Choroid plexus epithelial cell (primary cell): ENCODE data around the gene ECE1.
A peak's percentile ranks its signal among the peaks of the same experiment; 100 is the strongest.
"Not testable (repeated sequence)": the region's sequence is repeated elsewhere in the genome, so short reads cannot be mapped to it uniquely, and the experiment has no call there.

Experiments
- DNase-seq: peaks from one replicate; pipeline ENCODE4 v3.0.0-alpha.2; 2010; ENCODE audit warnings: low read depth
- H3K4me3 ChIP-seq: 2 replicates; pipeline ENCODE4 v1.5.1; 2011; ENCODE audit warnings: low read depth, mild to moderate bottlenecking, control low read depth, low read length, moderate library complexity
- TF ChIP-seq, protein P1 (sequence below): conservative IDR thresholded peaks from 2 replicates; pipeline ENCODE4 v1.5.1; 2011; ENCODE audit warnings: low read depth, mild to moderate bottlenecking, control low read depth, inconsistent platforms, low read length, moderate library complexity

The ECE1 gene

DNA sequence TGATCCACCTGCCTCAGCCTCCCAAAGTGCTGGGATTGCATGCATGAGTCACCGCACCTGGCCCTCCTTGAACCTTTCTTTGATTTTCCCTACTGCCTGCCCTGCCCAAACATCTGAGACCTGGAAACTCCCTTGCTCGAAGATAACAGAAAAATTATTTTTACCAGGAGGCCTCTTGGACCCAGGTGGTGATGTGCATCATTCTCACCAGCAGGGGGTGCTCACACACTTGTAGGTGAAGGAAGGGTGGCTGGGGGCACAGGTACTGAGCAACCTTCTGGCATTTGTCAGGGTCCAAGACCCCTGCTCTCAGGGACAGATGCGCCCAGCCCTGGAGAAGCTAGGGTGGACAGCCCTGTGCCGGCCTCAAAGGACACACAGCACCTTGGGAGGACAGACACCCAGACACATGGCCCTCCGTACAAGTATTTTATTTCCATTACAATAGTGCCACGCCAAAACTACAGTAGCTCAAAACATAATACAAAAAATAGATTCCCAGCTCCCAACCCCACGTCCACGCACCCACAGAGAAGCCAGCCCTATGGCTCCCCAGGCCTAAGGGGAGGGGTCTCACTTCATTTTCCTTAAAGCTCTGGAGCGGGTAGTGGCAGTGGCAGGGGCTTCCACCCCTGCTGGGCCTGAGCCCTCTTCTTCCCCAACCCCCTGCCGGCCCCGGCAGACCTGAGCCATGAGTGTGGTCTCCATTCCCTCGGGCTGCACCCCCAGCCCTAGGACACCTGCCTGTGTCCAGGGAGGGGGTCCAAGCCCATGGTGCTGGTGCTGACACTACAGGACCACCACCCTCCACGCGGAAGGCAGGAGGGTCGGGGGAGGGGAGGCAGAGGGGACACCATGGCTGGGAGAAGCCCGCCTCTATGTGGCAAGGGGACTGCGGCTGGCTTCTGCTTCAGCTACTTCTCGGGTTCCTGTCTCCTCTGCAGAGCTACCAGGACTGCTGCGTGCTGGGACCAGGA is 73.1 kb downstream of the ECE1 start:
- no peak overlapping the region for H3K4me3 ChIP-seq
- TF ChIP-seq, protein P1, sequence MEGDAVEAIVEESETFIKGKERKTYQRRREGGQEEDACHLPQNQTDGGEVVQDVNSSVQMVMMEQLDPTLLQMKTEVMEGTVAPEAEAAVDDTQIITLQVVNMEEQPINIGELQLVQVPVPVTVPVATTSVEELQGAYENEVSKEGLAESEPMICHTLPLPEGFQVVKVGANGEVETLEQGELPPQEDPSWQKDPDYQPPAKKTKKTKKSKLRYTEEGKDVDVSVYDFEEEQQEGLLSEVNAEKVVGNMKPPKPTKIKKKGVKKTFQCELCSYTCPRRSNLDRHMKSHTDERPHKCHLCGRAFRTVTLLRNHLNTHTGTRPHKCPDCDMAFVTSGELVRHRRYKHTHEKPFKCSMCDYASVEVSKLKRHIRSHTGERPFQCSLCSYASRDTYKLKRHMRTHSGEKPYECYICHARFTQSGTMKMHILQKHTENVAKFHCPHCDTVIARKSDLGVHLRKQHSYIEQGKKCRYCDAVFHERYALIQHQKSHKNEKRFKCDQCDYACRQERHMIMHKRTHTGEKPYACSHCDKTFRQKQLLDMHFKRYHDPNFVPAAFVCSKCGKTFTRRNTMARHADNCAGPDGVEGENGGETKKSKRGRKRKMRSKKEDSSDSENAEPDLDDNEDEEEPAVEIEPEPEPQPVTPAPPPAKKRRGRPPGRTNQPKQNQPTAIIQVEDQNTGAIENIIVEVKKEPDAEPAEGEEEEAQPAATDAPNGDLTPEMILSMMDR: peak; percentile 81
- peak; percentile 62 for DNase-seq

DNA sequence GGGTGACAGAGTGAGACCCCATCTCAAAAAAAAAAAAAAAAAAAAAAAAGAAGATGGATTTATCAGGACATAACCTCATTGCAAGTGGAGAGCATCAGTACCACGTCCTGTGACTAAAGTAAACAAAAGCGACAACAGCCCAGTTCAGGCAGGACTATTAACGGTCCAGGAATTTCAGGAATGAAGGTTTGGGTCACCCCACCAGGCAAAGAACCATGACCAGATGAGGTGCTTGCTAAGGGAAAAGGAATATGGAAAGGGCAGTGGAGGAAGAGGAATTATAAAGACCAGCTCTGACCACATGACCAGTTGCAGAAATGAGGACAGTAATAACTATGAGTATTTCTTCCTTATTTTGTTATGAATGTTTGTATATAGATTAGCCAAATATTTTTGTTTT is 78.1 kb downstream of the ECE1 start:
- TF ChIP-seq, protein P1: no peak
- H3K4me3 ChIP-seq: no peak overlapping the region
- no peak for DNase-seq

DNA sequence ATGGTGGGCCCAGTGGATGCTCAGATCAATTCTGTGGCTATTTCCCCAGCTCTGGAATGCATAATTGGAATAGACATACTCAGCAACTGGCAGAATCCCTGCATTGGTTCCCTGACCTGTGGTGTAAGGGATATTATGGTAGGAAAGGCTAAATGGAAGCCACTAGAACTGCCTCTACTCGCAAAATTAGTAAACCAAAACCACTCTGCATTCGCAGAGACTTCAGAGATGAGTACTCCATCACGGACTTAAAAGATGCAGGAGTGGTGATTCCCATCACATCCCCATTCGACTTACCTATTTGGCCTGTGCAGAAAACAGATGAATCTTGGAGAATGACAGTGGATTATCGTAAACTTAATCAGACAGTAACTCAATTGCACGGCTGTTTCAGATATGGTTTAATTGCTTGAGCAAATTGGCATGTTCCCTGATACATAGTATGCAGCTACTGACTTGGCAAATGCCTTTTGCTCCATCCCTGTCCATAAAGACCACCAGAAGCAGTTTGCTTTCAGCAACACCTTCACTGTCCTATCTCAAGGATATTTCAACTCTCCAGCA is 82.0 kb downstream of the ECE1 start:
- not testable (repeated sequence) for H3K4me3 ChIP-seq, DNase-seq

DNA sequence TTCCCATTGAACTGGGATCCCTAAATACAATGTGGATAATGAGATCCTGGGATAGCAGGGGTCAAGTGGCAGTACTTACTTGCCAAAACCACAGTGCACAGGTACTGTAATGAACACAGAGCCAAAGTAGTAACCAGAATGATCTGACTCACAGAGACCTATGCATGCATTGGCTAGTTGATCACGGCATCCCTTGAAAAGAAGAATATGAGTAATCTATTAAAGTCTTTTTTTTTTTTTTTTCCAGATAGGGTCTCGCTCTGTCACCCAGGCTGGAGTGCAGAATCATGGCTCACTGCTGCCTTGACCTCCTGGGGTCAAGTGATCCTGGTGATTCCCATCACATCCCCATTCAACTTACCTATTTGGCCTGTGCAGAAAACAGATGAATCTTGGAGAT is 84.1 kb downstream of the ECE1 start:
- TF ChIP-seq, protein P1: no peak
- DNase-seq: no peak
- H3K4me3 ChIP-seq: no peak overlapping the region

DNA sequence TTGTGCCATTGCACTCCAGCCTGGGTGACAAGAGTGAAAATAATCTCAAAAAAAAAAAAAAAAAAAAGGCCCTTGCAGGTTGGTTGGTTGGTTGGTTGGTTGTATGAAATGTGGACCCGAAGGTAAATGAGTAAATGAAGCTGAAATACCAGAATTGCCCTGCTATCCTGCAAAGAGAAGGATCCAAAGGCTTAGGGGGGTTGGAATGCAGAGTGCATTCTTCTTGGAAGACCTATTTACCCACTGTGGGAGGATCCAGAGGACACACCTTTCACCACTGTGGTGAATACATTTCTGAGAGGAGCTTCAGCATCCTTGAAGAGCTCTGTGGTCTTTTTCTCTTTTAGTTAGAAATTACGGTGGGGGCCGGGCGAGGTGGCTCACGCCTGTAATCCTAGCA is 84.8 kb downstream of the ECE1 start:
- TF ChIP-seq, protein P1: no peak
- no peak for DNase-seq
- no peak overlapping the region for H3K4me3 ChIP-seq

DNA sequence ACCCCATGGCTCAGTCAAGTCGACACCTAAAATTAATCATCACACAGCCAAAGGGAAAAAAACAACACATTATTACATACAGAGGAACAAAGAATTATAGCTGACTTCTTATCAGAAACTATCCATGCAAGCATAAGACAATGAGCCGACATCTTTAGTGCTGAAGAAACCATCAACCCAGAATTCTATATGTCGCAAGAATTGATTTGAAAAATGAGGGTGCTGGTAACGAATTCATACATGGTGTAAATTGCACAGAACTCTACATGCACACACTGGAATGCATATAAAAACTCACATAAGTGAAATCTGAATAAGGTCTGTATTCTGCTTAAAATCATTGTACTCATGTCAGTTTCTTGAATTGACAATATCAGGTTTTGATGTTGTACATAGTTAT is 88.6 kb downstream of the ECE1 start:
- DNase-seq: no peak
- TF ChIP-seq, protein P1: no peak
- no peak overlapping the region for H3K4me3 ChIP-seq

DNA sequence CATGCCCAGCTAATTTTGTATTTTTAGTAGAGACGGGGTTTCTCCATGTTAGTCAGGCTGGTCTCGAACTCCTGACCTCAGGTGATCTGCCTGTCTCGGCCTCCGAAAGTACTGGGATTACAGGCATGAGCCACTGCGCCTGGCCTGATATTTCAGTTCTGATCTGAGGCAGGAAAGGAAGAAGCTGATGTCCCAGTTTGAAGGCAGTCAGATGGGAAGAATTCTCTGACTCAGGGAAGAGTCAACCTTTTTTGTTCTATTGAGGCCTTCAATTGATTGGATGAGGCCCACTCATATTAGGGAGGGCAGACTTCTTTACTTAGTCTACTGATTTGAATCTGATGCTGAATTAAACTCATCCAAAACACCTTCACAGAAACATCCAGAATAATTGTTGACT is 89.0 kb downstream of the ECE1 start:
- not testable (repeated sequence) for H3K4me3 ChIP-seq, DNase-seq

DNA sequence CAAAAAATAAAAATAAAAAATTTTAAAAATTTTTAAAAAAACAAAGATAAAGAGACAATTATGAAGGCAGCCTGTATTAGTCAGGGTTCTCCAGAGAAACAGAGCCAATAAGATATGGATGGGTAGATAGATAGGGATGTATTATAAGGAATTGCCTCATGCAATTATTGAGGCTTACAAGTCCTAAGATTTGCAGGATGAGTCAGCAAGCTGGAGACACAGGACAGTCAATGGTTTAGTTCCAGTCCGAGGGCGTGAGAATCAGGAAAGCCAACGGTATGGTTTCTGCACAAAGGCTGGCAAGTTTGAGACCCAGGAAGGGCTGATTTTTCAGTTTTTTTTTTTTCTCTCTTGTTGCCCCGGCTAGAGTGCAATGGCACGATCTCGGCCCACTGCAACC is 89.5 kb downstream of the ECE1 start:
- TF ChIP-seq, protein P1: no peak
- H3K4me3 ChIP-seq: no peak overlapping the region
- peak; percentile 45 for DNase-seq
